B cell (primary cell): ENCODE data around the gene CCDC186. TPM values are rescaled to one million over a fixed set of nuclear protein-coding genes. Genes with fewer than 3 reads are reported as not detected.

ENCODE experiments used
- ATAC-seq: fragments of 200-7000 bp; cut with Tn5 transposase; one replicate; pipeline ENCODE4 v1.10.0; 2021; ENCODE audit warnings: low read depth, mild to moderate bottlenecking, moderate number of reproducible peaks, moderate library complexity
- CTCF ChIA-PET: fragments of 350-600 bp; sonication (Branson Sonifier 250); formaldehyde crosslinking; loops from one replicate; lab custom pipeline; 2021; ENCODE audit warnings: antibody characterized with exemption, inconsistent platforms; lab: Charles Lee
- POLR2A ChIA-PET: fragments of 350-600 bp; sonication (Branson Sonifier 250); formaldehyde crosslinking; loops from one replicate; lab custom pipeline; 2021; ENCODE audit warnings: antibody characterized with exemption; lab: Charles Lee
- DNase-seq: peaks from one replicate; pipeline ENCODE4 v3.0.0; 2013
- H2AFZ ChIP-seq: 2 replicates; pipeline ENCODE4 v1.6.1; 2012; ENCODE audit warnings: mild to moderate bottlenecking, low read depth, low read length; ENCODE audit not compliant: insufficient read depth, poor library complexity, severe bottlenecking
- H3K27ac ChIP-seq, 2 donors: 1 replicate in 1 of 2; 2 replicates in 1 of 2; pipeline ENCODE4 v1.5.1; 2012 to 2013; ENCODE audit warnings: low read length in 2 of 2, mild to moderate bottlenecking in 2 of 2, moderate library complexity in 1 of 2
- H3K27me3 ChIP-seq, 4 experiments: fragments of 200-600 bp in 1 of 4; sonication (generic) in 1 of 4; replicated peaks in 1 of 4; 1 replicate in 2 of 4; 2 replicates in 2 of 4; pipeline versions ENCODE4 v1.6.1 to v1.7.0; 2013 to 2016; ENCODE audit warnings: low read length in 3 of 4, mild to moderate bottlenecking in 2 of 4, mixed read lengths in 1 of 4, moderate library complexity in 1 of 4; ENCODE audit not compliant: insufficient read depth in 4 of 4, control insufficient read depth in 3 of 4; ENCODE audit errors: control extremely low read depth in 1 of 4
- H3K36me3 ChIP-seq, 2 experiments: replicated peaks in 1 of 2; 1 replicate in 1 of 2; 2 replicates in 1 of 2; pipeline versions ENCODE4 v1.6.1 to v1.7.1; 2013; ENCODE audit warnings: low read length in 1 of 2; ENCODE audit not compliant: insufficient read depth in 2 of 2, control insufficient read depth in 1 of 2; ENCODE audit errors: control extremely low read depth in 1 of 2, extremely low read depth in 1 of 2
- H3K4me1 ChIP-seq, 2 donors: fragments of 200-600 bp in 1 of 2; sonication (generic) in 1 of 2; 1 replicate in 1 of 2; 2 replicates in 1 of 2; pipeline versions ENCODE4 v1.5.1 to v1.6.1; 2013 to 2017; ENCODE audit warnings: low read length in 2 of 2; ENCODE audit not compliant: control insufficient read depth in 2 of 2, insufficient read depth in 2 of 2
- H3K4me2 ChIP-seq: replicated peaks from 2 replicates; pipeline ENCODE3; 2012; ENCODE audit warnings: mild to moderate bottlenecking, low read depth, low read length; ENCODE audit not compliant: poor library complexity, severe bottlenecking
- H3K4me3 ChIP-seq, 5 experiments: fragments of 200-600 bp in 1 of 5; sonication (generic) in 1 of 5; 1 replicate in 3 of 5; 2 replicates in 2 of 5; pipeline versions ENCODE4 v1.5.1 to v1.7.0; 2011 to 2016; ENCODE audit warnings: low read length in 4 of 5, mild to moderate bottlenecking in 4 of 5, low read depth in 2 of 5, control low read depth in 1 of 5, moderate library complexity in 1 of 5; ENCODE audit not compliant: insufficient read depth in 1 of 5; ENCODE audit errors: control extremely low read depth in 1 of 5, extremely low read depth in 1 of 5
- H3K79me2 ChIP-seq: fragments of 200-600 bp; sonication (generic); one replicate; pipeline ENCODE4 v1.6.0; 2016; ENCODE audit warnings: low read length; ENCODE audit not compliant: control insufficient read depth, insufficient read depth
- H3K9ac ChIP-seq: fragments of 200-600 bp; sonication (generic); 2 replicates; pipeline ENCODE4 v1.6.1; 2017; ENCODE audit warnings: mild to moderate bottlenecking, low read length, moderate library complexity
- H3K9me3 ChIP-seq, 3 donors: one replicate each; pipeline versions ENCODE4 v1.6.1 to v1.7.1; 2013; ENCODE audit warnings: low read length in 2 of 3; ENCODE audit not compliant: control insufficient read depth in 2 of 3, insufficient read depth in 1 of 3; ENCODE audit errors: control extremely low read depth in 1 of 3
- H4K20me1 ChIP-seq: 2 replicates; pipeline ENCODE4 v1.6.0; 2012; ENCODE audit warnings: mild to moderate bottlenecking, low read length; ENCODE audit not compliant: insufficient read depth, control insufficient read depth, poor library complexity, severe bottlenecking
- H3K27ac Mint-ChIP-seq: one replicate; pipeline ENCODE4 v1.8.0; 2021; ENCODE audit warnings: mixed read lengths
- H3K27me3 Mint-ChIP-seq: one replicate; pipeline ENCODE4 v1.8.0; 2021; ENCODE audit warnings: mixed read lengths
- H3K4me1 Mint-ChIP-seq: one replicate; pipeline ENCODE4 v1.8.0; 2021; ENCODE audit warnings: mixed read lengths
- H3K4me3 Mint-ChIP-seq: one replicate; pipeline ENCODE4 v1.8.0; 2021; ENCODE audit warnings: mixed read lengths
- H3K9me3 Mint-ChIP-seq: one replicate; pipeline ENCODE4 v1.8.0; 2022; ENCODE audit warnings: mixed read lengths; ENCODE audit not compliant: insufficient read depth
- CTCF ChIP-seq: fragments of 200-600 bp; IDR thresholded peaks from one replicate; pipeline ENCODE4 v1.8.0; 2022; ENCODE audit warnings: antibody characterized with exemption, mild to moderate bottlenecking
- EZH2 ChIP-seq: IDR thresholded peaks from 2 replicates; pipeline ENCODE4 v1.6.1; 2012; ENCODE audit warnings: borderline replicate concordance, low read depth, mild to moderate bottlenecking, moderate library complexity, low read length; ENCODE audit not compliant: insufficient read depth, poor library complexity, severe bottlenecking
- WGBS: methylation state at CpG from one replicate; pipeline ENCODE4 v1.1.5; 2013; ENCODE audit warnings: missing lambda C conversion rate; ENCODE audit not compliant: insufficient coverage; 5-methylcytosine and 5-hydroxymethylcytosine counted together
- intact Hi-C: fragments of 100-400 bp; cut with micrococcal nuclease; formaldehyde crosslinking; loops from one replicate; pipeline ENCODE4 v1.10.0; 2022
- polyA plus RNA-seq: library from polyadenylated mRNA; depleted of rRNA; stranded (reverse); fragments of >200 nt; gene quantifications from 2 replicates; pipeline ENCODE4 v1.2.3, GENCODE V29; 2012
- total RNA-seq, 2 donors: library from RNA; stranded (reverse); fragments of 120-200 nt in 1 of 2; gene quantifications; 1 replicate in 1 of 2; 2 replicates in 1 of 2; pipeline versions ENCODE4 v1.2.3 to v1.2.4, GENCODE V29; 2013 to 2022

CCDC186 gene
- total and polyA plus RNA-seq, 2 donors (not counting 1 experiment from before 2014, with no cell fraction given) = 8.0 to 33.8 TPM

- no peak overlapping the region for H3K27ac Mint-ChIP-seq
Observed at GRCh38 chr10:114110174-114110972, 63.6 kb downstream of the CCDC186 start.

More at GRCh38 chr10:114110174-114110972, 63.6 kb downstream of the CCDC186 start:
- no peak overlapping the region for H3K4me2 ChIP-seq
- DNase-seq (no peak), ATAC-seq (no peak)
- intact Hi-C loops = no loop called here
- no peak overlapping the region for H3K27ac ChIP-seq
- whole genome bisulfite sequencing = 98% methylated on average over 3 of the region's 5 CpGs
- CTCF ChIA-PET = interaction anchor here (2.6 kb wide), 1 partner anchor 312 kb away, joined by 11 read pairs; no protein-coding TSS in a partner anchor
- Mint-ChIP-seq H3K4me3 (no peak overlapping the region), H3K27me3 (peaks cover 7% of the 10 kb centered on the region), H3K9me3 (no peaks in the 10 kb centered on the region), H3K4me1 (peaks cover 13% of the 10 kb centered on the region)
- no peaks in the 10 kb centered on the region for H3K9me3 ChIP-seq
- H3K79me2 ChIP-seq = no peaks in the 10 kb centered on the region
- POLR2A ChIA-PET = interaction anchor here (0.7 kb wide), 1 partner anchor 126 kb away, joined by 4 read pairs; no protein-coding TSS in a partner anchor
- TF ChIP-seq EZH2 (no peak), CTCF (no peak)
- peaks cover 9 to 10% of the 10 kb centered on the region in 2 donors for H3K4me1 ChIP-seq
- no peak overlapping the region for H2AFZ ChIP-seq
- no peaks in the 10 kb centered on the region for H3K27me3 ChIP-seq
- no peak overlapping the region for H3K9ac ChIP-seq
- H4K20me1 ChIP-seq = no peaks in the 10 kb centered on the region
- no peaks in the 10 kb centered on the region for H3K36me3 ChIP-seq
- no peak overlapping the region for H3K4me3 ChIP-seq
